WTC11 (cell line): ENCODE measurements around the gene PAEP.

Source experiments
- CTCF ChIP-seq: fragments of 200-600 bp; IDR thresholded peaks from 2 replicates; pipeline ENCODE4 v1.8.0; 2022; ENCODE audit warnings: antibody characterized with exemption
- MAX ChIP-seq: sonication (generic); formaldehyde crosslinking; IDR thresholded peaks from 2 replicates; pipeline ENCODE4 v1.8.0; 2022; ENCODE audit warnings: mild to moderate bottlenecking, missing genetic modification reagents
- MYBL2 ChIP-seq: sonication (generic); formaldehyde crosslinking; IDR thresholded peaks from 2 replicates; pipeline ENCODE4 v1.8.1; 2023; ENCODE audit warnings: mild to moderate bottlenecking, moderate library complexity, missing genetic modification reagents
- TCF7 ChIP-seq: sonication (generic); formaldehyde crosslinking; IDR thresholded peaks from 2 replicates; pipeline ENCODE4 v1.8.0; 2022; ENCODE audit warnings: mild to moderate bottlenecking, low read depth, missing genetic modification reagents, moderate library complexity
- TEAD1 ChIP-seq: sonication (generic); formaldehyde crosslinking; IDR thresholded peaks from 2 replicates; pipeline ENCODE4 v1.8.0; 2022; ENCODE audit warnings: mild to moderate bottlenecking, missing genetic modification reagents
- TP53 ChIP-seq: sonication (generic); formaldehyde crosslinking; IDR thresholded peaks from 2 replicates; pipeline ENCODE4 v1.8.1; 2023; ENCODE audit warnings: mild to moderate bottlenecking, missing genetic modification reagents
- ZNF121 ChIP-seq: sonication (generic); formaldehyde crosslinking; IDR thresholded peaks from 2 replicates; pipeline ENCODE4 v1.8.0; 2023; ENCODE audit warnings: missing genetic modification reagents

GRCh38 chr9:135566552-135566951, 5.0 kb downstream of the PAEP start:
- TF ChIP-seq MYBL2 (CRISPR knock-in tag), result no peak
- TF ChIP-seq TCF7 (CRISPR knock-in tag), result no peak
- TF ChIP-seq ZNF121 (CRISPR knock-in tag), result no peak
- no peak for TF ChIP-seq MAX (CRISPR knock-in tag)
- no peak for TF ChIP-seq CTCF
- no peak for TF ChIP-seq TP53 (CRISPR knock-in tag)
- no peak for TF ChIP-seq TEAD1 (CRISPR knock-in tag)
